ENCODE data around the gene CDH13.

CDH13 gene

DNA sequence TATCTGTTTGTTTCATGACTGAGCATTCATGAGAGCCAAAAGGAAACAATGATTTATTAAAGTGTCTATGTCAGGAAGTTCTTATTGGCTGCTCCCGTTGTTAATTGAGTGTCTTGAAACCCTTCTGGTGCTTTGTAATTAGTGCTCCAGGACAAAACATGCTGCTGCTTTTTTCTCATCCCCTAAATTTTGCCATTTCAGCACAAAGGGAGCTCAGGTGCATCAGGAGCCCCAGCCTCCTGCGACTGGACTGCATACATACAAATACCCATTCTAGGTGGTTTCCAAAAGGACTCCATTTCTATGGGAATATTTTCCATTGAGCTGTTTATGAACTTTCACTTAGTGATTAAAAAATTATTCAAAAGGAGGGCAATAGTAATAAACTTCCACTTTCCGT, 354.0 kb downstream of the CDH13 start:
- H3K4me3 ChIP-seq (ENCODE audit: low read depth, low read length) = no peak overlapping the region
- TF ChIP-seq, protein P1, sequence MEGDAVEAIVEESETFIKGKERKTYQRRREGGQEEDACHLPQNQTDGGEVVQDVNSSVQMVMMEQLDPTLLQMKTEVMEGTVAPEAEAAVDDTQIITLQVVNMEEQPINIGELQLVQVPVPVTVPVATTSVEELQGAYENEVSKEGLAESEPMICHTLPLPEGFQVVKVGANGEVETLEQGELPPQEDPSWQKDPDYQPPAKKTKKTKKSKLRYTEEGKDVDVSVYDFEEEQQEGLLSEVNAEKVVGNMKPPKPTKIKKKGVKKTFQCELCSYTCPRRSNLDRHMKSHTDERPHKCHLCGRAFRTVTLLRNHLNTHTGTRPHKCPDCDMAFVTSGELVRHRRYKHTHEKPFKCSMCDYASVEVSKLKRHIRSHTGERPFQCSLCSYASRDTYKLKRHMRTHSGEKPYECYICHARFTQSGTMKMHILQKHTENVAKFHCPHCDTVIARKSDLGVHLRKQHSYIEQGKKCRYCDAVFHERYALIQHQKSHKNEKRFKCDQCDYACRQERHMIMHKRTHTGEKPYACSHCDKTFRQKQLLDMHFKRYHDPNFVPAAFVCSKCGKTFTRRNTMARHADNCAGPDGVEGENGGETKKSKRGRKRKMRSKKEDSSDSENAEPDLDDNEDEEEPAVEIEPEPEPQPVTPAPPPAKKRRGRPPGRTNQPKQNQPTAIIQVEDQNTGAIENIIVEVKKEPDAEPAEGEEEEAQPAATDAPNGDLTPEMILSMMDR (IDR thresholded peaks at IDR 0.05; ENCODE audit: low read depth, low read length) = no peak

DNA sequence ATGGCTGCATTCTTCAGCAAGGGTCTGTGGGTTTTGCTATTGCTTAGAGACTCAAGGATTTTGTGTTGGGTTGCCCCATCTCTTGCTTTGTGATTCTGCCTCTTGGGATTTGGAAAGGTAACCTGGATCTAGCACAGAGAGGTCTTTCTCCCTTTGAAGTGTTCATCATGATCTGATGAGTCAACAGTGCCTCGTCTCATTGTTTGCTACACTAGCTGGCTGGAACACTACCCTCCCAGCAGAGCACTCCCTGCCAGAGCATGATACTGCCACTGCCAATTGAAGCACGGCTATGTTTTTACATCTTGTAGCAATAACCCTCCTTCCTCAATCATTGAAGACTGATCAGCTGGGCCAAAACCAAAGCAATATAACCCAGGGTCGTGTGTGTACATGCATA, 361.0 kb downstream of the CDH13 start:
- no peak overlapping the region for H3K4me3 ChIP-seq (ENCODE audit: low read depth, low read length)
- TF ChIP-seq, protein P1 (IDR thresholded peaks at IDR 0.05; ENCODE audit: low read depth, low read length) = no peak

DNA sequence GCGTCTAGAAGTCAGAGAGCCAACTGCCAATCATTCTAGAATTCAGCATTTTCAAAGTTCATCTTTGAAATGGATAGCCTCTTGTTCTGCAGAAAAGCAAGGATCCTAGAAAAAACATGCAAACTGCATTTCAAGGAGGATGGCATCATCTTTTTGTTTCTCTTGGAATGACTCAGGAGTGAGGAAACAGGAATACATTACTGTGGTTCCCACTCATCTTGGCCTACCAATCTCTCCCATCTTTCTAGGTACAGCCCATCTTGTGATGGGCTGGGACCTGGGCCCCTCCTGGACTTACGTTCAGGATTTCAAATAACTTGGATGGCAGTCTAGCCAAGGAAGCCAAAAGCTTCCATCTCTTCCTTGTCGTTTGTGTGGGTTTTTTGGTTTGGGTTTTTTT, 363.4 kb downstream of the CDH13 start:
- TF ChIP-seq, protein P1 (IDR thresholded peaks at IDR 0.05; ENCODE audit: low read depth, low read length) = no peak
- H3K4me3 ChIP-seq (ENCODE audit: low read depth, low read length) = no peak overlapping the region

DNA sequence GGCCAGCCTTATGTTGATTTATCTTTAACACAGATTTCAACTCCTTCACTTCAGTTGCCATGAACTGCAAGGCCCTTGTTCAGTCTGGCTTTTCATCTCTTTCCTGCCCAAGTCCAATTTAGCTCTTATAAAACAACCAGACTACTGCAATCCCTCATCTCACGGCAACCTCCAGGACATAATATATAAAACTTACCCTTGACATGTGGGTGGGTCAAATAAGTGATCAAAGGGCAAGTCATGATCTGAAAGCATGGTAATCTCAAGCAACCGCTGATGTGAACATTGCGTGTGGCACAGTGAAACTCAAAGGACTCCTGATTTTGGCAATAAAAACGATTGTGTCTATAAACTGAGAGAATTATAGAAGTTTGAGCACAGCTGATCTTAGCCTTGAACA, 364.6 kb downstream of the CDH13 start:
- TF ChIP-seq, protein P1 (IDR thresholded peaks at IDR 0.05; ENCODE audit: low read depth, low read length) = no peak

DNA sequence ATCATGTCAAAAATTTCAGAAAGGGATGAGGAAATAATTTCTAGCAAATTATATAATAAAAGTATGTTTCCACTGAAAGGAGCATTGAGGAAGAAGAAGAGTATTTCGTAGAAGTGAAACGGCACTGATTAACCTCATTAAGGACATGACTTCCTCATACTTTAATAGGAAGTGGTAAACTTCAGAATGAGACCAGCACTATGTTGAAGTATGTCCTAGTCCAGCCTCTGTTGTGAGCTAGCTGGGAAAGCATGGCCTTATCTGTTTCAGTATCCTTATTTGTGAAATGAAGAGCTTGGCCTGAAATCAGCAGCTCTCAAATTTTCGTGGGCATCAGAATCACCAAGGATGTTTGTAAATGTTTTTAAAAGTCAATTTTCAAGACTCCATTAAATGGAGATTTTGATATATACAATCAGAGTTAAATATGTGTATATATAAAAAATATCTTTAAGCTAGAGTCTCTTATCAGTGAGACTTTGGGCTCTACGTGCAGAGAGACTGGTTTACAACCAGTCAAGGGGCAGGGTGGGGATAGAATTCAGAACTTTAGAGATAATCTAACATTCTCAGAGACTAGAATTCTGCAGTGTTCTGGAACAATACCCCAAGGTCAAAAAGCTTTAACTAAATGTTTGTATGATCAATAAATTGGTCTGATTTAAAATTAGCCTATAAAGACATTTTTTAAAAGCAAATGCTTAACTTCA, 365.4 kb downstream of the CDH13 start:
- no peak overlapping the region for H3K4me3 ChIP-seq (ENCODE audit: low read depth, low read length)
- TF ChIP-seq, protein P1 (IDR thresholded peaks at IDR 0.05; ENCODE audit: low read depth, low read length) = no peak

More for the DNA sequence above, 364.6 kb downstream of the CDH13 start:
- H3K4me3 ChIP-seq (ENCODE audit: low read depth, low read length) = no peak overlapping the region

DNA sequence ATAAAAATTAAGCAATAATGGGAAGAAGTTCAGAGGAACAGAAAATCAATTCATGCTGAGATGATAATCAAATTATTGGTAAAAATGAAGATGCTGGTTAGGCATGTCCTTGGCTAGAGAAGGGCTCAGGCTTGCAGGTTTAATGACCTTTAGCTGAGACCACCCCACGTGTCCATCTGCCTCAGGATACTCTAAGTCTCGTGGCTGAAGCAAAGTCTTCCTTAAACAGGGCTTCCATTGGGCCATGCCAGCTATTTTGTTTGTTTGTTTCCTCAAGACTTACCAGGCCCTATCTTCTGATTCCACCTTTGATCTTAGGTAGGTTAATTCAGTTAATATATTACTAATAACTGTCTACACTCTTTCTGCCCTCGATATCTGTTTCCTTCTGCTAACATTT, 366.0 kb downstream of the CDH13 start:
- no peak overlapping the region for H3K4me3 ChIP-seq (ENCODE audit: low read depth, low read length)
- TF ChIP-seq, protein P1 (IDR thresholded peaks at IDR 0.05; ENCODE audit: low read depth, low read length) = no peak

DNA sequence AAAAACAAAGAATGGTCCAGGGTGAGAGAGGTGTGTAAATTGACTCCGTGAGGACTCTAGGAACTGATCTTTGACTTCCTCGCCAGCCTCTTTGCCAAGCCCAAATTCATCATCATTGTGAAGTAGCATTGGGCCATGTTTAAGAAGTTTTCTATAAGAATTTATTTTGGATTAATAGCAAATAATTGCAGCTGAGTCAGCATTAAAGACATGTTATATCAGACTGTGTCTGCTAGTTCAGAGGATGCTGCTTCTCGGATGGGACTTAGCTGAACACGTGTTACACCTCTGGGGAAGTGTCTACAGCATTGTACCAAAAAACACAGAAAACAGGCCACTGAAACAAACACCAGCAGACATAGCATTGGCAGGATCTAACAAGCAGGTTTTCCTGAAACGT, 366.6 kb downstream of the CDH13 start:
- TF ChIP-seq, protein P1 (IDR thresholded peaks at IDR 0.05; ENCODE audit: low read depth, low read length) = no peak
- no peak overlapping the region for H3K4me3 ChIP-seq (ENCODE audit: low read depth, low read length)
